GM19238 (cell line): ENCODE measurements around the gene CAPN12.
A peak's percentile ranks its signal among the peaks of the same experiment; 100 is the strongest.
"Not testable (repeated sequence)": the region's sequence is repeated elsewhere in the genome, so short reads cannot be mapped to it uniquely, and the experiment has no call there.

ENCODE experiments used
- DNase-seq: peaks from one replicate; pipeline ENCODE4 v3.0.0; 2011; ENCODE audit warnings: low spot score; ENCODE audit not compliant: insufficient read length

CAPN12 gene

GRCh38 chr19:38771569-38771968, 27.3 kb upstream of the CAPN12 start:
- DNase-seq: not testable (repeated sequence)

GRCh38 chr19:38770949-38771275, 26.6 kb upstream of the CAPN12 start:
- not testable (repeated sequence) for DNase-seq

GRCh38 chr19:38770228-38770948, 26.1 kb upstream of the CAPN12 start:
- DNase-seq: not testable (repeated sequence)

- DNase-seq: peak; percentile 82
Measured at GRCh38 chr19:38769635-38770211, 25.4 kb upstream of the CAPN12 start.

- DNase-seq: no peak
Measured at GRCh38 chr19:38766276-38767047, 22.2 kb upstream of the CAPN12 start.

- DNase-seq: no peak
Measured at GRCh38 chr19:38765214-38765613, 20.9 kb upstream of the CAPN12 start.

- DNase-seq: no peak
Measured at GRCh38 chr19:38763795-38764220, 19.5 kb upstream of the CAPN12 start.

- not testable (repeated sequence) for DNase-seq
Measured at GRCh38 chr19:38761884-38762389, 17.7 kb upstream of the CAPN12 start.

- DNase-seq: not testable (repeated sequence)
Measured at GRCh38 chr19:38760805-38761517, 16.7 kb upstream of the CAPN12 start.

GRCh38 chr19:38759590-38760003, 15.3 kb upstream of the CAPN12 start:
- no peak for DNase-seq

GRCh38 chr19:38754196-38754595, 9.9 kb upstream of the CAPN12 start:
- DNase-seq: not testable (repeated sequence)

- DNase-seq: not testable (repeated sequence)
Measured at GRCh38 chr19:38753783-38754182, 9.5 kb upstream of the CAPN12 start.

- DNase-seq: no peak
Measured at GRCh38 chr19:38745316-38745715, 1.0 kb upstream of the CAPN12 start.

- no peak for DNase-seq
Measured at GRCh38 chr19:38744874-38745273, 600 bp upstream of the CAPN12 start.

GRCh38 chr19:38743394-38744297, 628 bp downstream of the CAPN12 start:
- no peak for DNase-seq

GRCh38 chr19:38742906-38743305, 1.4 kb downstream of the CAPN12 start:
- peak; percentile 3 for DNase-seq

GRCh38 chr19:38742296-38742695, 2.0 kb downstream of the CAPN12 start:
- DNase-seq: peak; percentile 0

GRCh38 chr19:38741670-38742069, 2.6 kb downstream of the CAPN12 start:
- no peak for DNase-seq

GRCh38 chr19:38740932-38741331, 3.3 kb downstream of the CAPN12 start:
- DNase-seq: no peak

GRCh38 chr19:38740257-38740592, 4.0 kb downstream of the CAPN12 start:
- no peak for DNase-seq
